CD4-positive, alpha-beta T cell treated with Interferon gamma for 1 hour (primary cell): ENCODE measurements around the gene KCTD17.

ENCODE experiments used
- DNase-seq: peaks from one replicate; pipeline ENCODE4 v3.0.0-alpha.2; 2020

Gene KCTD17

DNA sequence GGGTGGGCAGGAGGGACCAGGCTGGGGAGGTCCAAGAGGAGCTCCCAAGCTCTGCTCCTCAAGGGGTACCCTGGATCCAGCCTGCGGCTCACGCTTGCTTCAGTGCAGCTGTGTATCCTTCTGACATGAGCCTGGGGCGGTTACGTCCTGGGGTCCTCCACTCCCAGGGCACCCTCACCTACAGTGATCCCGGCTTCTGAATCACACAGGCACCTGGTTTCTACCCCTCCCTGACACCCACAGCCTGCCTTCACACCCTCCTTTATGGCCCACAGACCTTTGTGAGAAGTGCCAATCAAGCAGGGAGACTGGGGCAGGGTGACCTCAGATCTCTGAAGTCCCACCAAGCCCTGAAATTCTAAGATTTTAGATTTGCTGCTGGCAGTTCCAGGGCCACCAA, 30.5 kb upstream of the KCTD17 start:
- no peak for DNase-seq

DNA sequence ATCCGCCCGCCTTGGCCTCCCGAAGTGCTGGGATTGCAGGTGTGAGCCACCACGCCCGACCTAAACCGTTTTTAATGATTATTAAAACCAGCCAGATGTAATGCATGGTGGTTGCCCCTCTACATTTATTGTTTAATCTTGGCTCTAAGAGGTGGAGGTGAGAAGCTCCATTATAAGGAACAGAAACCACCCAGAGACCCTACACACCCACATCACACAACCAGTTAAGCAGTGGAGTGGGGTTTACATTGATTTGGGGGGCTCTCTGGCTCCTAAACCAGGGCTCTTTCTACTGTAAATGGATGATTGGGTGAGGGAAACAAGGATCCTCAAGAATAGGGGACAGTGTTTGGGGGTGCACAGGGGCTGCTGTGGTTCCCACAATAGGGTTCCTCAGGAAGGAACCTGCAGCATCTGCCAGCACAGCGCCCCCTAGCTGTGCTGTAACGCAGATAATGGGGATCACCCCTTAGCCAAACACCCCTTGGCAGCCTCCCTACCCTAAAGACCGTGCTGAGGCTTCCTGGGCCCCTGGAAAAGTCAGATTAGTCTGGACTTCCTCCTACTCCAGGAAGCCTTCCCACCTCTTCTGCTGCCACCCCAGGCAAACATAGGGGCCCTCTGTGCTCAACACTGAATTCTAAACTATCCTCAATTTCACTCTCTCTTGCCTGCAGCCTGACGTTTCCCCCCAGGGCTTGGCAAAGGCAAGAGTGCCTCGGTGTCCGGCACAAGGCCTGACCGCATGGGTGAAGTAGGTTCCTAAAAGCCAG, 29.6 kb upstream of the KCTD17 start:
- DNase-seq = peak; percentile 48

DNA sequence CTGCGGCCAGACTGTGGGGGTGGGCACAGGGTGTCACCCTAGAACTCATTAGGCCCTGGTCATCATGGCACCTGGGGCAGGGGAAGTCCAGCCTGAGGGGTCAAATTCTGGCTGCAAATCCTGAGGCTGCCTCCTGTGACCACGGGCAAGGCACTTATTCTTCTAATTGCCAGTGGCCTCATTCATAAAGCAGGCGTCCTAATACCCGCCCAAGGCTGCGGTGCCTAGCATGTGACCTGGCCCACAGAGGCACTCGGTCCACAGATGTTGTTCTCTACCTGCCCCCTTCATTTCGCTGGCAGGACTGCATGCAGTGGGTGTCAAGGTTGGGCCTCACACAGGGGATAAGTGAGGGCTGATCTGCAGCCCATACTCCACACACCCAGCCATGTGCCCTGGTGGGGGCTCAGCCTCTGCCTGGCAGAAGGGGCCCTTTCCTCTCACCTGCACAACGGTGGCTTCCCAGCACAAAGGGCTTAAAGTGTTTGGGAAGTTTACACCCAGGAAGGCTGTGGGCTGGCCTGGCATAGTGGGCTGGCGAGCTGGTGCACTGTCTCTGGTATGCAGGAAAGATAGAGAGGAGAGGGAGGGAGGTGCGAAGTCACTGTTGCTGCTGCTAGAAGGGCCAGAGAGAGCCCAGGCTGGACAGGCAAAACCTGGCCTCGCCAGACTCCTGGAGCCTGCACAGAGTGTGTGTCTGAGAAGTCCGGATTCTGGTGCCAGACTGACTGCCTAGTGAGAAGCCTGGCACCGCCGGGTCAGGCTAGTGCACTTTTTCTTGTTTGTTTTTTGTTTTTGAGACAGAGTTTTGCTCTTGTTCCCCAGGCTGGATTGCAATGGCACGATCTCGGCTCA, 28.8 kb upstream of the KCTD17 start:
- no peak for DNase-seq

DNA sequence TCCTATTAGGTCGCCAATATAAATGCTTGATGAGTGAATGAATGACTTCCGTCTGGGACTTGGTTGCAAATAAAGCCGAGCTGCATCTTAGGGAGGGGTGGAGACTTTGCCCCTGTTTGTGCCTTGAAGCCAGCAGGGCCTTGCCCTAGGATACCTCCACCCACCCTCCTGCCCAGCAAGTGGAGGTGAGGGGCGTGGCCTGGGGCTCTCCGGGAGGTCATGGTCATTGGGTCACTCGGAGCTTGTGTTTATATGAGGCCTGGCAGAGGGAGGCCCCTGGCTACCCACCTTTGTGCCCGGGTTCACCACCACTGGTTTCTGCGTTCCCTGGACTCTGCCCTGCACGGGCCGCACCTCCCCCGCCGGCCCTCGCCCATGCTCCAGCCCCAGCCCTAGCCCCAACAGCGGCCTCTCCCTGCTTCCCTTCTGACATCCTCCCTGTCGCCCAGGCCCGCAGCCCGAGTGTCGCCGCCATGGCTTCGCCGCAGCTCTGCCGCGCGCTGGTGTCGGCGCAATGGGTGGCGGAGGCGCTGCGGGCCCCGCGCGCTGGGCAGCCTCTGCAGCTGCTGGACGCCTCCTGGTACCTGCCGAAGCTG, 27.7 kb upstream of the KCTD17 start:
- no peak for DNase-seq

DNA sequence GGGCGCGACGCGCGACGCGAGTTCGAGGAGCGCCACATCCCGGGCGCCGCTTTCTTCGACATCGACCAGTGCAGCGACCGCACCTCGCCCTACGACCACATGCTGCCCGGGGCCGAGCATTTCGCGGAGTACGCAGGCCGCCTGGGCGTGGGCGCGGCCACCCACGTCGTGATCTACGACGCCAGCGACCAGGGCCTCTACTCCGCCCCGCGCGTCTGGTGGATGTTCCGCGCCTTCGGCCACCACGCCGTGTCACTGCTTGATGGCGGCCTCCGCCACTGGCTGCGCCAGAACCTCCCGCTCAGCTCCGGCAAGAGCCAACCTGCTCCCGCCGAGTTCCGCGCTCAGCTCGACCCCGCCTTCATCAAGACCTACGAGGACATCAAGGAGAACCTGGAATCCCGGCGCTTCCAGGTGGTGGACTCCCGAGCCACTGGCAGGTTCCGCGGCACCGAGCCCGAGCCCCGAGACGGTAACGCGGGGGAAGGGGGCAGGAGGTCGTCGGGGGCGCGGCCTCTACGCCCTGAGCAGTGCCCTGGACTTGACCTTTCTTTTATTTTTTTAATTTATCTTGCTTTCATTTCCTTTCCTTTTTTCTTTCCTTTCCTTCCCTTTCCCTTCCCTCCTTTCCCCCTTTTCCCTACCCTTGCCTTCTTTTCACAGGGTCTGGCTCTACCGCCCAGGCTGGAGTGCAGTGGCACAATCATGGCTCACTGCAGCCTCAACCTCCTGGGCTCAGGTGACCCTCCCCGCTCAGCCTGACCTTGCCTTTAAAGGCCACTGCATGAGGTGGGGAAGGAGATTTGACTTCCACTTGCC, 27.0 kb upstream of the KCTD17 start:
- no peak for DNase-seq

DNA sequence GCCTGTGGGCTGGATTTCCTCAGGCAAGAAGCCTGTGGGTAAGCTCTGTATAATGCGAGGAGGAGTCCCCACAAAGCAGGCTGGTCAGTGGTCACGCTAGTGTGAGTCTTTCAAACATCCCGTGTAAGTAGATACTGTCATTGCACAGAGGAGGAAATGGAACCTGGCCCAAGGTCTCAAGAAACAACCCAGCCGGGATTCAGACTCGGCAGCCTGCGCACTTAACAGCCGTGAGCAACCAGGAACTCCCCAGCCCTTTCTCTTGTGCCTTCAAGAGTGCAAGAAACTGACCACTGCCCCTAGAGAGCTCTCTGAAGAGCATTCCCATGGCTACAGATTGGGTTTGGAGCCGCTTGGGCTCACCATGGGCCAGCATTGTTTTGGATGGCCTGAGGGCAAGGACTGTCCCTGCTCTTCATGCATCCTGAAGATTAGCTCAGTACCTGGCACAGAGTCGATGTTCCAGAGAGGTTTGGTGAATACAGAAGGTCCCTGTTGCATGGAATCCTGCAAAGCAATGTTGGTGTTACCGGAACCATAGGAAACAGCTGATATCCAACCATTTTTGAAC, 26.0 kb upstream of the KCTD17 start:
- DNase-seq = no peak

DNA sequence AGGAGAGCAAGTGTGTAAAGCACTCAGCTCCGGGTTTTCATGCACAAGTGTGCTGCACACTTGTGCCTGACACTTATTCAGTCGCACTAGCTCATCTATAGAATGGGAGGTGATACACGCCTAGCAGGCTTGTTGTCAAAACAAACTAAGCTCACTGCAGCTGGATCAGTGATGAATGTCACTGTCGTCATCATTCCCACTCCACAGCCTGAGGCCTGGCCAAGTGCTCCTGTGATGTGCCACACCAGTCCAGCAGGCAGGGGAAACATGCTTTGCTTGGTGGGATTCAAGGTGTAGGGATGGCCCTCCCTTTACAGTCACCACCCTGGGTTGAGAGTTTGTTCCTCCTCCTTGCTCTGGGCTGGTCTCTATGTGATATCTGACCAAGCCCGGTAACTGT, 25.2 kb upstream of the KCTD17 start:
- no peak for DNase-seq

DNA sequence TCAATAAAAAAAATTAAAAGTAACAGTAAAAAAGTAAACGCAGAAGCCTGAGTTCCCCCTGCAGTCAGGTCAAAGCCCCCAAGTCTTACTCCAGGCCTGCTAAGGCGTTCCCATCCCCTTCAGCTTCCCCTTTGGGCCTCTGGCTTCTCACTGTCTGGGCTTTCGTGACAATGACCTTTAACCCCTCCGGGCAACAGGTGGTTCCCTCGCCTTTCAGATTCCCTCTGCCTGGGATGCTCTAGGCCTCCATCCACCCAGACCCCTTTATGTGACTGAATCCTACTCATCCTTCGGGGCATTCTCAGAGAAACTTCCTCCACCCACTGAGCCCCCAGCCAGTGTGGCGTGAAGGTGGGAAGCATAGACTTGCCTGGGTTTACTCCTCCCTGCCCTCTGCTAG, 24.0 kb upstream of the KCTD17 start:
- no peak for DNase-seq

DNA sequence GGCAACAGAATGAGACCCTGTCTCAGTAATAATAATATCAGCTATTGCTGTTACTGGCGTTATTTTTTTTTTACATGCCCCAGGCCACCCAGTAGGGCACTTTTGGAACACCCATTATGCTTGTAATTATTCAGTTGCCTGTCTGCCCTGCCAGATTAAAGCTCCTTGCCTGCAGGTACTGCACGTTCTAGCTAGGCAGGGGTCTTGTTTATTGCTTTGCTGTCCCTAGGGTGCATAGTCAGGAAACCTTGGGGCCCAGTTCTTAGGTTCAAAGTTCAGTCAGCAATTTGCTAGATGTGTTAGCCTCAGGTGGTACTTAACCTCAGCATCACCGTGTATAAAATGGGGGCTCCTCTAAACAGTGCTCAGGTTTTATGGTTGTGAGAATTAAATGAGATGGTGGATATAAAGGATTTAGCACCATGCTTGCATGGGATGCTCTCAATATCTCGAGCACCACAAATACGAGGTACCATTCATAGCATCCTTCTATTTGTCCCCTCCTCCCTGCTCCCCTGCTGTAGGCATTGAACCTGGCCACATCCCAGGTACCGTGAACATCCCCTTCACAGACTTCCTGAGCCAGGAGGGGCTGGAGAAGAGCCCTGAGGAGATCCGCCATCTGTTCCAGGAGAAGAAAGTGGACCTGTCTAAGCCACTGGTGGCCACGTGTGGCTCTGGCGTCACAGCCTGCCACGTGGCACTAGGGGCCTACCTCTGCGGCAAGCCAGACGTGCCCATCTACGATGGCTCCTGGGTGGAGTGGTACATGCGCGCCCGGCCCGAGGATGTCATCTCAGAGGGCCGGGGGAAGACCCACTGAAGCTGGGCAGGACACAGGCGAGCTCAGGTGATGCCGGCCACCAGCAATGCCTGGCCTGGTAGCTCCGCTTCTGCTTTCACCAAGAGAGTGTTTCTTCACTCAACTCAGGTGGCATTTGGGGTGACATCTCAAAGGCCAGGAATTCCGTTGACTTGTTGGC, 22.6 kb upstream of the KCTD17 start:
- no peak for DNase-seq

DNA sequence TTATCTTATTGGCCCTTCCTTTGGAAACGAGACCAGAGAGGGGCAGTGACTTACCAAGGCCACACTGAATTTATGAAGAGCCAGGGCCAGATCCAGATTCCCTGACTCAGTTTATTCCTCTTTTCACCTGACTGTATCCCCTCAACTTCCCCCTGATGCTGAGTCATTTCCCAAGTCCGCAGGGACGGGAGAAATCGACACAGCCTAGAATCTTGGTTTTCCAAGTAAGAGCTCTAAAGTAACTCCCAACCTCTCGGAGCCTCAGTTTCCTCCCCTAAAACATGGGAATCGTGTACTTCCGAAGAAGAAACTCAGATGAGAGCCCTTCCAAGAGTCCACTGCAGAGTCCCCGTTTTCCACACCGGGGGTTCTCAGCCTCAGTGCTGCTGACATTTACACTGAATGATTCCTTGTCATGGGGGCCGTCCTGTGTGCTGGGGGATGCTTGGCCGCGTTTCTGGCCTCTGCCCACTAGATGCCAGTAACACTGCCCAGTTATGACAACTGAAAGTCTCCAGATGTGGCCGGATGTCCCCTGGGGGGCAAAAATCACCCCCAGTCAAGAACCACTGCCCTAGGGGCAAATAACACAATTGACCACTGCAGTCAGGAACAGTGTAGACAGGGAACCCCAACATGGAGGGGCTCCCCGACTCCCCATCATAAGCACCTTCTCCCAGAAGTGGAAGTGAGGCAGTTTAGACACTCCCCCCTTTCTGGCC, 20.8 kb upstream of the KCTD17 start:
- no peak for DNase-seq

DNA sequence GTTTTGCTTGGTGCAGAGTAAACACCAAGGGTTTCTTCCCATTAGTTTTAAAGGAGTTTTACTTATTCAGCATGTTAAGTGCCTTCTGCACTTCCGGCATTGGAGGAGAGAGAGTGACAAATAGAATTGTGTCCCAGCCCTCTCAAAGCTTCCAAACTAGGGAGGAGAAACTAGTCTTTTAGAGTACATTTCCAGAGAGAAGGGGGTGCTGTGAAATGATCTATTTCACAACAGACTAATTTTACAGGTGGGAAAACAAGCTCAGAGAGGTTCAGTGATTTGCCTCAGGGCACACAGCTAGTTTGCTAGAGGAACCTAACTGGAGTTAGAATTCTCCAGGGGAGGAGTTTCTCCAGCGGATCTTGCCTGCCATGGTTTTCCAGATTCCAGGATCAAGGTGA, 19.4 kb upstream of the KCTD17 start:
- DNase-seq = no peak

DNA sequence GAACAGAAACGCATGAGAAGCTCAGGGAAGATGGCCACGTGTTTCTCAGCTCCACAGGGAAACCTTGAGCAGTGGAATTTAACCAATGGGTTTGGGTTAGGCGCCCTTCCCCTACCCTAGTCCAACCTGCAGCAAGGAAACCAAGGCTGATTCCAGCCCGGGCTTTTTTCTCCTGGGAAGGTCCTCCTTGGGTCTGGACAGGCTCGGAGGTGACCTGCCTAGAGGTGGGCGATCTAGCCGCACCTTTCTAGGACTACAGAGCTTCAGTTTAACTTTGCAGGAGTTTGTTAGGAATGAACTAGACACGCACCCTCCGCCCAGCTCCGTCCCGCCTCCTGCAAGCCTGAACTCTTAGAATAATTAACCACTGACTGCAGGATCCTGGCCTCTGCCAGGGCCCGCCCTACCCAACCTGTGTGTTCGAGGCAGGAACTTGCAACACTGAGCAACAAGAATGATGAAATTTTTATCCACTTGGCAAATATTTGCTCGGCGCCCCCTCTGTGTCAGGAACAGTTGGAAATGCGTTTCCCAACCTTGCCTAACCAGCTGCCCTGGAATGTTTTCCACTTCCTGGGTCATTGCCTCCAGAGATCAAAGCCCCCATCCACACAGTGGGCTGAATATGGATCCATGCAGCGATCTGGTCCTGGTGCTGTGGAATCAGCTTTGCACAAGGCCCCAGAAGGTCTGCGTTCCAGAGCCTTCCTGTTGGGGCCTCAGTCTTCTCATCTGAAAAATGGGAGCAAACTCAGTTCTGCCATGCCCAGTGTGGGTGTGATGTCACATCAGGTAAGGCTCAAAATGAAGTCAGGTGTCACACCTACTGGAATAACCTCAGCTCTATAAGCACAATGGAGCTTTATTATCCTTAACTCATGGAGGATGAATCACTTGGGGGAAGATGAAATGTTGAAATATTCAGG, 18.7 kb upstream of the KCTD17 start:
- DNase-seq = no peak

DNA sequence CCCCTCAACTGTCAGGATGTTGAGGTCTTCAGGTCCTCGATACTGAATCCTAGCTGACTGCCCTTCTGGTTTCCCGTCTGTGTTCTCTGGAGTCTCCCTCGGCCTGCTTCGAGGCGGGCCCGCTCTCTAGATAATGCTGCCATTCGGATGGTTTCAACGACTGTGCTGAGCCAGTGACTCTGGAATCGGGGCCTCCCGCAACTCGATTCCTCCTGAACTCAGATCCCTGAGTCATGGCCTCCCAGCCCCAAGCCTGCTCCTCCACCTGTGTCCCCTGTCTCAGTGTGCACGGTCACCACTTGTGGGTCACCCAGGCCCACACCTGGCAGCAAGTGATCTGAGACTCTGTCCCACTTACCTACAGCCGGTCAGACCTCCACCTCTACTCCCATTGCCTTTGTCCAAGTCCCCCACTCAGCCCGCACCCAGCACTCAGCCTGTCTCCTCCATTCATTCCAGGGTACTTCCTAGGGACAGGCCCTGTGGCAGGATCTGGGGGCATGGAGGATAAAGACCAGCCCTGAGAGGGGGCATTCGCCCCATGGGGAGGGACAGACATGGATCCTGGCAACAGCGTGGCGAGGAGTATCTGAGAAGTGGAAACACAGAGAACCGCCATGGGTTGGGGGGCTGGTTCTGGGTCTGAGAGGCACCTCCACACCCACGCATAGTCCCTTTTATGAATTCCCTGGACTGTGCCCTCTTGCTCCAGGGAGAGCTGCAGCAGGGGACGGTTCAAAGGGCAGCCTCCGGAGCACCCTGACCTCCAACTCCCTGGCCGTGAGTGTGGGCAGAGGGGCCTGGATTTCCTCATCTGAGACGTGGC, 17.7 kb upstream of the KCTD17 start:
- DNase-seq = no peak

DNA sequence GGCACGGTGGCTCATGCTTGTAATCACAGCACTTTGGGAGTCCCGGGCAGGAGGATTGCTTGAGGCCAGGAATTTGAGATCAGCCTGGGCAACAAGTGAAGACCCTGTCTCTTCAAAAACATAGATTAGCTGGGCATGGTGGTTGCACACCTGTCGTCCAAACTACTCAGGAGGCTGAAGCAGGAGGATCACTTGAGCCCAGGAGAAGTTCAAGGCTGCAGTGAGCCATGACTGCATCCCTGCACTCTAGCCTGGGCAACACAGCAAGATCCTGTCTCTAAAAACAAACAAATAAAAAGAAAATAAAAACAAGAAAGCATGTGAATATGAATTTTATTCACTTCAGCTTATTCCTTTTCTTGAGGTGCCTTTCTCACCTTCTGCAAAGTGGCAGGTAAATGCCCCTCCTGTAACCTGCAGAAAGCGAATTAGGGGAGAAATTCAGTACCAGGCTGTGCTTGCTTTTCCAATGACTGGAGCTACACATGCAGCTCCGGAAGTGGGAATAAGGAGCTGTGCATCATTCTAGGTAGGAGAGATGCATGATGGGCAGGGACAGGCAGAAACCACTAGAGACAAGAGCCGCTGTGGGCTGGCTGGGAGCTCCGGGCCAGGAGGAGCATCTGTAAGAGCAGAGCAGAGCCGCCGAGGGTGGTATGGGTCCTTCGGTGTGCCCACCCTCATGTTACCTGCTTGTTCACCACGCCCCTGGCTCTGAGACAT, 14.7 kb upstream of the KCTD17 start:
- no peak for DNase-seq

DNA sequence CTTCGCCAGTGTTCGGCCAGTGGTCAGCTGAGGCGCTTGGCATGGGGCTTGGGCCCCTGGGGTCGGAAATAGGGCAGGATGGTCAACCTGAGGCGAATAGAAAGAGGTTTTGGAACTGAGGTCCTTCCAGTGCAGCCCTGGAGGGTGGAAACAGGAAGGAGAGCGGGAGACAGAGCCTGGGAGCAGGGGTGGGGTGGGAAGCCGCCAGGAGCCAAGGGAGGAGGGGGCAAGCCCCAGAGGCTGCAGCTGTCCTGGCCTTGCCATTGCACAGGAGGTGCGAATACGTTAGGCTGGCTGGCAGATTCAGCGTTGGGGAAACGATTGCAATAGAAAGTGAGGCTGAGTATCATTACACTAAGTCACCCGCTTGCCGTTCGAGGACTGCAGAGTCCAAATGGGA, 13.9 kb upstream of the KCTD17 start:
- no peak for DNase-seq

DNA sequence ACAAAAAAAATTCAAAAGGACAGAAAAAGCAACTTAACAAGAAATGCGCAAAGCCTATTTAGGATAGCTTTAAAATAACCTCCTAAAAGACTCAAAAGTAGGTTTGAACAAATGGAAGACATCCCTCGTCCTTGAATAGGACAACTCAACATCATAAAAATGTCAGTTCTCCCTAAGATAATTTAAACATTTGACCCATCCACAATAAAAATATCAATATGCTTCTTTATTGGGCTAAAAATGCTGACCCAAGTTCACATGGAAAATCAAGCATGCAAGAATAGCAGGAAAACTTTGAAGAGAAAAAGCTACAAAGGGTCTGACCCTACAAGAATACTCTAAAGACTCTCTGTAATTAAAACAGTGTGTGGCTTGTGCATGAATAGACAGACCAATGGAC, 12.1 kb upstream of the KCTD17 start:
- no peak for DNase-seq

DNA sequence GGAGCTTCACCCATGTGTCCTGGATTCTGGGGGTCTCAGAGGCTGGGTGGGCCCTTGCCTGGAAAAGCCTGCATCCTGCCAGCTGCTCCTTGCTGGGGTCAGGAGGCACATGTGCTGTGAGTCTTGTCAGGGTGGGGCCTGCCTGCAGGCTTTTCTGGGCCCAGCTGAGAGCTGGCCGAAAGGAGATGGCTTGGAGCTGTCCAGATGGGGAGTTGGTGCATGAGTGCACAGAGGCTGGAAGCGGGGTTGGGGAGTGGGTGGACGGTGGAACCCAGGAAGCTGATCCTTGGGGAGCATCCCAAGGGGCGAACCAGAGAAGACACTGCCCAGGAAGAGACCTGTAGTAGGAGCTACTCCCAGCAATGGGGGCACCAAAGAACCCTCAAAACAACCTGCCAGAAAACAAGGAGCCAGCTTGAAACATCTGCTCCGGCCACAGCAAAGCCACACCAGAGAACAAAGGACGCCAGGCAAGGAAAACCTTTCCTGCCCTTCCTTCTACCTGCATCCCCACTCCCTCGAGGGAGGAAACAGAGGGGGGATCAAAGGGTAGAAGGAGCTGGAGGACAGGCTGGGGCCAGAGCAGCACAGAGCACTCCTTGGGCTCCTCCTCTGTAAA, 8.2 kb upstream of the KCTD17 start:
- no peak for DNase-seq
